NT2/D1 (cell line): ENCODE data around the gene FGD5.

Source experiments
- DNase-seq: peaks from one replicate; pipeline ENCODE4 v3.0.0-alpha.2; 2011; ENCODE audit warnings: low read depth, low spot score
- H3K27me3 ChIP-seq: 2 replicates; pipeline ENCODE4 v1.6.0; 2011; ENCODE audit warnings: mild to moderate bottlenecking; ENCODE audit not compliant: insufficient read length, insufficient read depth
- H3K36me3 ChIP-seq: 2 replicates; pipeline ENCODE4 v1.6.1; 2011; ENCODE audit warnings: mild to moderate bottlenecking, low read length, mixed read lengths; ENCODE audit not compliant: insufficient read depth, insufficient read length
- H3K4me1 ChIP-seq: 2 replicates; pipeline ENCODE4 v1.5.1; 2011; ENCODE audit not compliant: insufficient read depth, insufficient read length
- H3K4me3 ChIP-seq: 2 replicates; pipeline ENCODE4 v1.5.1; 2011; ENCODE audit warnings: low read depth; ENCODE audit not compliant: insufficient read length
- H3K9ac ChIP-seq: 2 replicates; pipeline ENCODE4 v1.6.0; 2011; ENCODE audit warnings: low read depth; ENCODE audit not compliant: insufficient read length
- H3K9me3 ChIP-seq: 2 replicates; pipeline ENCODE4 v1.5.1; 2011; ENCODE audit warnings: mild to moderate bottlenecking, low read length; ENCODE audit not compliant: insufficient read depth
- SUZ12 ChIP-seq: IDR thresholded peaks from 2 replicates; pipeline ENCODE4 v1.6.1; 2011; ENCODE audit not compliant: insufficient read length, insufficient read depth; ENCODE audit errors: extremely low read depth
- YY1 ChIP-seq: IDR thresholded peaks from 2 replicates; pipeline ENCODE4 v1.6.1; 2011; ENCODE audit not compliant: insufficient read length, insufficient read depth
- ZNF274 ChIP-seq: IDR thresholded peaks from 2 replicates; pipeline ENCODE4 v1.6.1; 2011; ENCODE audit warnings: mild to moderate bottlenecking, low read depth, low read length

The FGD5 gene

DNA sequence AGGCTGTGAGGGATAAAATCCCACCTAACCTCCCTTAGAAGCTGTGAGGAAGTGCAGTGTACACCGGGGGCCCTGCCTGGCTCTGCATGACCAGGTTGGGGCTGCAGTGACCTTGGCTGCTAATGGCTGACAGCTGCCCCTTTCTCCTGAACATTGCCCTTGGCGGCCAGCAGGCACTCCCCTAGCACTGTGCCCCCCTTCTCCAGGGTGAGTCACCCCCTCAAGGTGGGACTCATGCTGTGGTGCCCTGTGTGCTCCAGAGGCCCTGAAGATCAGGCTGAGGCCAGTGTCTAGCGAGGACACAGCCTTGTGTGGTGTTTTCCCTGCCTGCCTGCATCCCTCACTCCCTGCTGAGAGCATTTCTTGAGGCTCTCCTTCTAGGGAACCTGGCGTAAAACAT, 21.0 kb upstream of the FGD5 start:
- TF ChIP-seq ZNF274 (no peak), YY1 (no peak)
- no peak for DNase-seq
- peaks cover 9% of the 10 kb centered on the region; the same call in 1 of the 2 replicates for H3K9me3 ChIP-seq
- H3K4me1 ChIP-seq, result peaks cover 19% of the 10 kb centered on the region
- no peak overlapping the region for H3K9ac ChIP-seq
- no peak overlapping the region for H3K4me3 ChIP-seq
- H3K36me3 ChIP-seq, result no peaks in the 10 kb centered on the region
- H3K27me3 ChIP-seq, result no peaks in the 10 kb centered on the region

DNA sequence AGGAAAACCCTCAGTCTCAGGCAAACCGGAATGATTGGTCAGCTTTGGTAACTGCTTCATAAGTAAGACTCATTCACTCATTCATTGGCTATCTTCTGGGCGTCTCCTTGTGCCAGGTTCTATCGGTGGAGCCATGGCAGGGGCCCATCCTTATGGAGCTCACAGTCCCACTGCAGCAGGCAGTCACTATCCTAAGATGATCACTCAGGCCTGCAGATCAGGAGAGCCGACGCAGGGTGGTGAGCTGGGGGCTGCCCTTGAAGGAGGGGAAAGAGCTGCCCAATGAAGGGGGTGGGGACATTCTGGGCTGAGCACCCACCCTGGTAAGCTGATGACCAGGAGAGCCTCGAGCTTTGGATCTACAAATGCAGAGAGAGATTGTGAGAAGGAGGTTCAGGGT, 20.5 kb upstream of the FGD5 start:
- H3K9ac ChIP-seq, result no peak overlapping the region
- no peak for DNase-seq
- H3K4me3 ChIP-seq, result no peak overlapping the region
- H3K27me3 ChIP-seq, result no peaks in the 10 kb centered on the region
- TF ChIP-seq YY1 (no peak), ZNF274 (no peak), SUZ12 (no peak)
- peaks cover 9% of the 10 kb centered on the region; the same call in 1 of the 2 replicates for H3K9me3 ChIP-seq
- H3K36me3 ChIP-seq, result no peaks in the 10 kb centered on the region
- H3K4me1 ChIP-seq, result peaks cover 14% of the 10 kb centered on the region

DNA sequence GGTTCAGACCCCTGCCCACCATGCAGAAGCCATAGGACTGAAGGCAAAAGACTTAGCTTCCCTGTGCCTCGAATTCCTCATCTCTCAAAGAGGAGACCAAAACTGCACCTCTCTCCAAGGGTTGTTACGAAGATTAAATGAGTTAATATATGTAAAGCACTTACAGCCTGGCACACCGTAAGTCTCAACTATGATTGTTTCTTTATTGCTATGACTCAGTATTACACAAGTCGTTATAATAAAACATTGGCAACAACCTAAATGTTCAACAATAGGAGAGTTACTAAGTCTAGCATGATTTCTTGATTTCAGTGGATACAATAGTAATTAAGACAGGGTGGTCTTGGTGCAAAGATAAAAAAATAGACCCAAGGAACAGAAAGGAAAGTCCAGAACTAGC, 19.6 kb upstream of the FGD5 start:
- H3K4me1 ChIP-seq, result peaks cover 15% of the 10 kb centered on the region
- H3K9ac ChIP-seq, result no peak overlapping the region
- H3K27me3 ChIP-seq, result no peaks in the 10 kb centered on the region
- no peak overlapping the region for H3K4me3 ChIP-seq
- peaks cover 9% of the 10 kb centered on the region; the same call in 1 of the 2 replicates for H3K9me3 ChIP-seq
- DNase-seq, result no peak
- H3K36me3 ChIP-seq, result no peaks in the 10 kb centered on the region
- TF ChIP-seq ZNF274 (no peak), YY1 (no peak), SUZ12 (no peak)

DNA sequence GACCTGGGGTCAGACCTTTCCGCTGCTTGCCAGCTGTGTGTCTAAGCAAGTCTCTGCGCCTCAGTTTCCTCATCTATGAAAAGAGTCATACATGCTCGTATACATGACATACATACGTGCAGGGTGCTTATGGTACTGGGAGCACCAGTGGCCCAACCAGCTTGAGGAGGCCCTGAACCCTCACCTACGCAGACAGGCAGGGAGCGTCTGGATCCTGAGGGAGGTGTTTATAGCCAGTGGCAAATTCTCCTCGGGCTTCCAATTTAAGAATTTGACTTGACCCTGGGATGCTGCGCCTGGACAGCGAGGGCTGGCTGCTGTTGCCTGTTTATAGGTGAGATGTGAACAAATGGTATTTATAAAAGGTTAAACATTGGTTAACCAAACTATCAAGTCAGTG, 17.7 kb upstream of the FGD5 start:
- H3K9ac ChIP-seq, result no peak overlapping the region
- peaks cover 9% of the 10 kb centered on the region; the same call in 1 of the 2 replicates for H3K9me3 ChIP-seq
- no peaks in the 10 kb centered on the region for H3K36me3 ChIP-seq
- peaks cover 21% of the 10 kb centered on the region for H3K4me1 ChIP-seq
- no peak overlapping the region for H3K4me3 ChIP-seq
- no peak for DNase-seq
- H3K27me3 ChIP-seq, result no peaks in the 10 kb centered on the region
- TF ChIP-seq YY1 (no peak), SUZ12 (no peak), ZNF274 (no peak)

DNA sequence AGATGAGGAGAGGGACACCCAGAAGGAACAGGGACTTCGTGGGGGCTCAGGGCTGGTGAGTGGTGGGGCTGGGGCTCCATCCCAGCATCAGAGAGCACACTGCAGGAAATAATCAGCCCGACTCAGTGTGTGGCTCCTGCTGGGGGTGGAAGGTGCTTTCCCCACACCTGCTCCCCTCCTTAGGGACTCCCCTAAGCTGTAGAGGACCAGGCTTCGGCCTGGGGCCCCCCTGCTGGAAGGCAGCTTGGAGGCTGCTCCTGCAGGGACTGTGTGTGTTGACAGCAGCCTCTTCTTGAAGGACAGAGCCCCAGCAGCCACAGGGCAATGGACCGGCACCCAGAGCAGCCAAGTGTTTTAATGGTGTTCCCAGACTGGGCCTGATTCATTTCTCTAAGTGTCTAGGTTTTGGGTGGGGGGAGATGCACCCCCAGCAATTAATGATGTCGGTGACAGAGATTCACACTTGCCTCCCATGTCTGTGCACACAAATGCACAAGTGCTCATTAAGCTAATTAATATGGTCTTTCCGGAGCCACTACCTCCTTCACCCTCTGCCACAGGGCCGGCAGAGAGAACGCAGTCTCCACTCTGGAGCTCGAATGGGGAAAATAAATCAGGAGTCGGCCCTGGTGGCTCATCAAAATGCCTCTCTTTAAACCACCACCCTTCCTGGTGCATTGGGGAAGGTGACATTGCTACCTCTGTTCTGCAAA, 16.9 kb upstream of the FGD5 start:
- Histone ChIP-seq H3K9me3 (peaks cover 9% of the 10 kb centered on the region; the same call in 1 of the 2 replicates), H3K36me3 (no peaks in the 10 kb centered on the region), H3K4me1 (peaks cover 21% of the 10 kb centered on the region), H3K4me3 (no peak overlapping the region), H3K27me3 (no peaks in the 10 kb centered on the region), H3K9ac (no peak overlapping the region)
- no peak for DNase-seq
- no peak for TF ChIP-seq SUZ12

DNA sequence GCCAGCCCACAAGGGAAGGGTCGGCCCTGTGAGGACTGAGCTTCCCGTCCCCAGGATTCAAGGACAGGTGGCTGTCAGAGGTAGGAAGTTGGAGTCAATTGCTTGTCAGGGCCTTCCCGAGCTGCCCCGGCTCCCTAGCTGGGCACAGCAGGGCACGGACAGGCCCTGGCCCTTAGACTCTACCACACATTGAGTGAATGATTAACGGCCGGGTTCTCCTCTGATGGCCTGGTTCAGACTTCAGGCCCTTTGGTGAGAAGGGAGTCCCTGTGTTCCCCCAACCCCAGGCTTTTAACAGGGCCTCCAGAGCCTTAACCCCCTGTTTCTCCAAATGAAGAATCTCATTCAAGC, 16.4 kb upstream of the FGD5 start:
- Histone ChIP-seq H3K9ac (no peak overlapping the region), H3K4me1 (peaks cover 20% of the 10 kb centered on the region), H3K36me3 (no peaks in the 10 kb centered on the region), H3K4me3 (no peak overlapping the region), H3K27me3 (no peaks in the 10 kb centered on the region), H3K9me3 (peaks cover 9% of the 10 kb centered on the region; the same call in 1 of the 2 replicates)
- no peak for TF ChIP-seq SUZ12
- TF ChIP-seq ZNF274, result no peak
- TF ChIP-seq YY1, result no peak
- DNase-seq, result no peak

DNA sequence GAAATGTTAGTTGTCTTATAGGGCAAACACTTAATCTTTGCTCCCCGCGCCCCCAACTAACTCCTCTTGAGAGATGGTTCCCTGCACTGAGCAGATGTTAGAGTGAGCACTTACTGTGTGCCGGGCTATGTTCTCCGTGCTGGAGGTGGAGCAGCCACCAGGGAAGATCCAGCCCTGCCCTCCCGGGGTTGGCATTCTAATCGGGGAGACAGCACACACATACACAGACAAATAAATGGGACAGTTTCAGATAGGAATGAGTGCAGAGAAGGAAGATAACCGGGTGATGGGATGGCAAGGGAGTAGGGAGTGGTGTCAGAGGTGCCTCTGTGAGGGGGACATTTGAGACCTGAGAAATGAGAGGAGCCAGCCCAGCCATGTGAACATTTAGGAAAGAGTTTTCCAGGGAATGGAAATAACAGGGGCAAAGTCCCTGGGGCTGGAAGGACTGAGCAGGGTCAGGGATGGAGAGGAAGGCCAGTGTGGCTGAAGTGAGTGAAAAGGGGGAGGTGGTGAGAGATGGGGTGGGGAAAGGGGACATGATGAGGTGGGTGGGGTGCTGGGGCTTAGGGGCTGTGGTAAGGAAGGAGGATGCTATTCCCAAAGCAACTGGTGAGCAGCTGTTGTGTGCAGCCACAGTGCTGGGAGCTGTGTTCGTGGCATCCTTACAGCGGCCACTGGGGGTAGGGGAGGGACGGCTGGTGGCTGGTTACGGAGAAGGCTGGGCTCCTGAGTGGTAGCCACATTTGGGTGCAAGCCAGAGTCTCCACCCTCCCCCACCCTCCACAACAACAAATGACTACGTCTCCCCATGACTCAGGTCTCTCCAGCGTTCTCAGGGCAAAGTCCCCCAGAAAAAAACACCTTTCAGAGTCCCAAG, 15.4 kb upstream of the FGD5 start:
- H3K4me1 ChIP-seq, result peaks cover 13% of the 10 kb centered on the region
- TF ChIP-seq ZNF274 (no peak), YY1 (no peak), SUZ12 (no peak)
- no peak overlapping the region for H3K4me3 ChIP-seq

More for the DNA sequence above, 15.4 kb upstream of the FGD5 start:
- Histone ChIP-seq H3K36me3 (no peaks in the 10 kb centered on the region), H3K9me3 (peaks cover 9% of the 10 kb centered on the region; the same call in 1 of the 2 replicates), H3K27me3 (peaks cover 9% of the 10 kb centered on the region), H3K9ac (no peak overlapping the region)
- DNase-seq, result no peak
